Amygdala (tissue), 56 donors: ENCODE measurements around the gene ADI1.

Source experiments
- DNase-seq, 56 donors: peaks; one replicate each; lab custom pipeline; 2025; lab: John Stamatoyannopoulos, UW

The ADI1 gene

DNA sequence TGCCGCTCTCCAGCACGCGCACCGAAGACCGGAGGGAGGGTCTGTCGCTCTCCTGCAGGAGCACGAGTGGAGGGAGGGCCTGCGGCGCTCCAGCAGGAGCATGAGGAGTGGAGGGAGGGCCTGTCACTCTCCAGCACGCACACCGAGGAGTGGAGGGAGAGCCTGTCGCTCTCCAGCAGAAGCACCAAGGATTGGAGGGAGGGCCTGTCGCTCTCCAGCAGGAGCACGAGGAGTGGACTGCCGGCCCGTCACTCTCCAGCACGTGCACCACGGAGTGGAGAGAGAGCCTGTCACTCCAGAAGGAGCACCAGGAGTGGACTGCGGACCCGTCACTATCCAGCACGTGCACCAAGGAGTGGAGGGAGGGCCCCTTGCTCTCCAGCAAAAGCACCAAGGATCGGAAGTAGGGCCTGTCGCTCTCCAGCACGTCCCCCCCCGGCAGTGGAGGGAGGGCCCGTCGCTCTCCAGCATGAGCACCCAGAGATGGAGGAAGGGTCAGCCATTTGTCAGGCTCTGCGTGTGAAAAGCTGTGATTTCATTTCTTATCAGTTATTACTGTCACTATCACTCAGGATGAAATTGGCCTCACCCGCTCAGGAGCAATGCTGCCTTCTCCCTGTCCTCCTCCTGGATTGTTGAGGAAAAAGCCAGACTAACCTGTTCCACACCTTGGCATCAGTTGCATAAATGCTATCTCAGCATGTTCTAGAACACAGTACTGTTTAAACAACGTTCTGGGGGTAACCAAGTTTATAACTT lies 35.9 kb downstream of the ADI1 start:
- DNase-seq: peak in 20 of 56 donors; percentile 17 to 81 (median 56)

DNA sequence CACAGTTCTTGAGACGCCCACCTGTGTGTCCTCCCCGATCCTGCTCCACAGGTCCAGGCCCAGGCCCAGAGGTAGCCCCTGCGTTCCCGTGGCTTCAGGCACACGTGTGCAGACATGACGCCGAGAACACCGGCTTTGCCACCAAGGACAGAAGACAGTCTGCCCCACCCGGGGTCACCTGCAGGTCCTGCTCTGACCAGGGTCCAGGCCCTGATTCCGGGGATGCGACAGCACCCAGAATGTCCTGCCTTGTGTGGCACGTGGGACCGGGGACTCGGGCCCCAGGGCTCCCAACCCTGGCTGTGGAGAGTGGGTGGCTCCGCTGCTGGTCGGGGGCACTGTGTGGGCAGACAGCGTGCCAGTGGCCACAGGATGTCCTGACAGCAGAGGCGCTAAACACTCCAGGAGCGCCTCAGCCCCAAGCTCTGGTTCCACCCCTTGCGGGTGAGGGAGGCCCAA lies 36.9 kb downstream of the ADI1 start:
- DNase-seq: no peak

DNA sequence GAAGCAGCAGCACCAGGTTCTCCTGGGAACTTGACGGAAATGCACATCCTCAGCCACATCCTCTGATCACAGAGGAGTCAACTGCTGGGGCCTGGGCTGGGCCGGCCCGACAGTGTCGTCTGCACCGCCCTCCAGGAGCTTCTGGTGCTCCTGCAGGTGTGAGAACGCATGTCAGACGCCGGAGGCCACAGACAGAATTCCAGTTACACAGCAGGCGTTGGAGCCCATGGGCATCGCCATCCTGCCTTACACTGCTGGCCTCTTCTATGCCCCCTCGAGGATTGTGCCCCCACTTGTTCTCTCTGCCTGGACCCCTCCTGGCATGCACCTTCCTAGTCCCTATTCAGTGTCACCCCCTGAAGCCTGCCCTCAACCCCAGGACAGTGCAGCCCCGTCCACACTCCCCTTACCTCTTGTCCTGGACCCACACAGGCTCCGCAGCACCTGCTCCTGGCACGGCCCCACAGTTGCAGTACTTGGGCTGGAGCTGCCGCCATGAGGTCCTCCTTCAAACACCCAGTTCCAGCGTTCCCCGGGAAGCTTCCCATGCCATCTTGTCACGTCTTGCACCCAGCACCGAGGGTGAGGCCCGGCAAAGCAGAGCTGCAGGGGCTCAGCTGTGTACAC lies 37.5 kb downstream of the ADI1 start:
- no peak for DNase-seq

DNA sequence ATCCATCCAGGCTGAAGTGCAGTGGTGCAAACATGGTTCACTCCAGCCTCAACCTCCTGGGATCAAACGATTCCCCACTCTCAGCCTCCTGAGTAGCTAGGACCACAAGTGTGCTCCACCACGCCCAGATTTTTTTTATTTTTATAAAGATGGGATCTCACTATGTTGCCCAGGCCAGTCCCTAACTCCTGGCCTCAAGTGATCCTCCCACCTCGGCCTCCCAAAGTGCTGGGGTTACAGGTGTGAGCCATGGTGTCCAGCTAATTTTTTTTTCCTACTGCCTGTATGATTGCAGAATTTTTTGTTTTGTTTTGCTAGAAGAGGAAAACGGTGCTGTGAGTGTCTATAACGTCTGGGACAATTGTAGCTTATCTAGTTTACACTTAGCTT lies 38.3 kb downstream of the ADI1 start:
- no peak for DNase-seq

DNA sequence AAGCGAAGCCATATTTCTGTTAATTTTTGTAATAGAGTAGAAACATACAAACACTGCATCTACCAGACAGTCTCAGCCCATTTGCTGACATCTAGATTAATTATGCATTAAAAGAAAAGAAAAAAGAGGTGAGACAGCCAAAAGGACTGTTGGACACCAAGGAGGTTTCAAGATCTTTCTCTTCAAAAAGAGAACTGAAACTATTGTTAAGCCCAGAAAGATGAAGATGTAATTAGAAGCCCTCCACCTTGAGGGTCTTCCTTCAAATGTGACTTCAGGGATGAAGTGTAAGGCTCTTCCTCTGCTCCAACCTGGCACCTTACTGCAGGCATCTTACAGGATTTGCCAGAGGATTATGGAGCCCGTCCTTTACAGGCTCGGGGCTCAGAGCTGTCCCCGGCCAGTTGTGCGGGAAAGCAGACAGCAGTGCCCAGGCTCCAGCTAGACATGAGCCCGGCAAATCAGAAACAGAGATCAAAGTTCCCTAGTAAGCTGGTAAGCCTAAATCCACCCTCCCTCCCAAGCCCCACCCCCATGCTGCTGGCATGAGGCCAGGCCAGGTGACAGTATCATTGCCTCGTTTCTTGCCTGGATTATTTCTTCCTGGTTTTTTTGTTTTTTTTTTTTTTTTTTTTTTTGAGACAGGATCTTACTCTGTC lies 38.9 kb downstream of the ADI1 start:
- DNase-seq: no peak

DNA sequence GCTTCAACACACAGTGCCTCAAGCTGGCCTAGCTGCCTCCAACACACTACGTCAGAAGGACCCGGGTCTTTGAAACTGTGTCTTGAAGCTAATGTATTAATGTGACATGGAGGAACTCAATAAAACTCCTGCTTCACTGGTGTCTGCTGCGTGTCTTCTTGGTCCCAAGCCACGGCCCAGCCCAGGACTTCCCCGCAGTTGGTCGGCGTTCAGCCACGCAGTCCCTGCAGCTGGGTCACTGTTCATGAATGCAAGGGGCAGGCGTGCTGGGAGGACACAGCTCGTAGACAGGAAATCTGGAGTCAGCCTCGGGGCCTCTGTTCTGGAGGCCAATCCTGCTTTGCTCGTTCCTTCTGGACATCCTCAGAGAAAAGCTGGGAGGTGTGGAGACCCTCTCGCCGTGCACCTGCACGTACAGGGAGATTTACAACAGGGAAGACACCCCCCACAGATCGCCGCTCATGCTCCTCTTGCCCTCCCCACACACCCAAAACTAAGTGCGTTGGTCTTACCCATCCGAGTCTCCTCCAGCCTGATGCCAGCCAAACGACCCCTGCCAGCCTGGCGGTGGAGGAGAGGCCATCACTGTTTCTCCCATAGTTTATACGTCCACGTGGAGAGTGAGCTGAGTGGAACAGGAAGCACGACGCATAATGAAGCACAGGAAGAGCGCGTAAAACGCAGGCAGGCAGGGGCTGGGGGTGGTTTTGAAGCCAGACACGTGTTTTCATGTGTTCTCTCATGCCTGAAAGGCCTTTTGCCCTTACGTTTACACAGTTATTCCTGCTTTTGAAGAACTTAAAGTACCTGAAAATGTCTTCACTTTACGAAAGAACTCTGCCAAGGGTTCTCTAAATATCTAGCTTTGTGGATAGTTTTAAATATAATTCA lies 39.7 kb downstream of the ADI1 start:
- no peak for DNase-seq

DNA sequence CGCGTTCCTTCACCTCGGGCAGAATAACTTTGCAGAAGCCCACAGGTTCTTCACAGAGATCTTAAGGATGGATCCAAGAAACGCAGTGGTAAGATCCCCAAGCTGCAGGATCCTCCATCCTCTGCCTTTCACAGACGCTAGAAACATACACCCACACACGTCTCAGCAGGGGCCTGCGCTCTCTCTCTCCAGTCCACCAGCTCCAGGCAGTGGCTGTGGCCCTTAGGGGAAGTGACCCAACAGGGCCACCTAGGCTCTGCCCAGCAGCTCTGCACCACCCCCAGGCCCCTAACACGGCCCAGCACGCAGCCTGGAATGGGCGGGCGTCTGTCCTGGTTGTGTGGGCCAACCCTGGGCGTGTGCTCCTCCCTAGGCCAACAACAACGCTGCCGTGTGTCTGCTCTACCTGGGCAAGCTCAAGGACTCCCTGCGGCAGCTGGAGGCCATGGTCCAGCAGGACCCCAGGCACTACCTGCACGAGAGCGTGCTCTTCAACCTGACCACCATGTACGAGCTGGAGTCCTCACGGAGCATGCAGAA lies 40.4 kb downstream of the ADI1 start:
- DNase-seq: no peak

DNA sequence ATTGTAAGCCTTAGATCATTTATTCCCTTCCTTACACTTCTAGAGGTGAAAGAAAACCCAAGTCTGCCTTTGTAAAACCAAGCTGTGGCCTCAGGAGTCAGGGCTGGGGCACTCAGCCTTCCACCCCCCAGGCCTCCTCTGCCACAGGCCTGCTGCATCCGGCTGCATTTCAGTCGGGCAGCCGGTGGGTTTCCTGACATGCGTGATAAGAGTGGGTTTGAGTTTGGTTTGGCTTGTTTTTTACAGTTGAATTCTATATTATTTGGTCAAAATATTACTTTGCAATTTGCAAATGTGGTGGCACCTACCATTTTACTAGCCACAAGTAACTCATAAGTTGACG lies 42.4 kb downstream of the ADI1 start:
- no peak for DNase-seq

DNA sequence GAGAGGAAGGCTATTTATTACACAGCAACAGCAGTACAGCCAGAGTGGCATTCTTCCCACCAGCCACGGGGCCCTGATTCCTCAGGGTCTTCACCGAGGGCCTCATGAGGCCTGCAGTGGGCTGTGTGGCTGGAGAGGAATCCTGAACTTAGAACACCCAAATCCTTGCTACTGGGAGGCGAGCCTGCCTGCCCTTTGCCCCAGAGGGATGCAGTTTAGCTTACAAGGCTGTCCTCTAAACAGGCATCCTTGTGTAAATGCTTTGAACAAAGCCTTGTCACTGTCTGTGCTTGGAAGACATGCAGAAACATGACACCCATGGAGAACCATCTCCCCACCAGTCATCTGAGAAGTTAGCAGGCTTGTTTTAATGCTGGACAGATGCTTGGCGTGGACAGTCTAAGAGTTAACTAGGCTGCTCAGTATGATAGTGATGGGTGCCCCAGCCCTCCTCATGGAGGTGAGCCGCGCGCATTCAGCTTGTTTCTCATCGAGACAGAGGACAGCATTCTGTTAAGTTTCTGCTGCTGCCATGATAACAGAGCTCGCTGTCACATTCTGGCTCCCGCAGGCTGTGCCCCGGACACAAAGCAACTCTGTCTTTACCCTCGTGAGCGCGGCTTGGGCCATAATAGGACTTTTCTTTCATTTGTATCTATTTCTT lies 42.9 kb downstream of the ADI1 start:
- peak in 52 of 56 donors; percentile 9 to 84 (median 57) for DNase-seq

DNA sequence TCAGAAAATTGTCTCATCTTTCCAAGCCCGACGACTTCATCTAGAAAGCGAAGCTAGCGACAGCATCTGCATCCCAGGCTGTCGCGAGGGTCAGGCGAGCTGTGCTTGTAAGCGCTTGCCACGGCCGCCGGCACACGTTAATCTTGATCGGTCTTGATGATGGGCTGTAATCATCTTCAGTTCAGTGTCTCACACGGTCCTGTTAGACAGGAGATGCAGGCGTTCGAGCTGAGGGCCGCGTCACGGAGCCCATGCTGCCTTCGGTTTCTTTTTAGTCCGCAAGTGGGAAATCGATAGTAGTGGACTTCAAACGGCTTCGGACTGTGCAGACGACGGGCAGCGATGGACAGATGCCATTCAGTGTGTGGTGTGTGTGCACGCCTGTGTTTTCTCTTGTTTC lies 43.6 kb downstream of the ADI1 start:
- peak in 6 of 56 donors; percentile 31 to 65 (median 48) for DNase-seq

DNA sequence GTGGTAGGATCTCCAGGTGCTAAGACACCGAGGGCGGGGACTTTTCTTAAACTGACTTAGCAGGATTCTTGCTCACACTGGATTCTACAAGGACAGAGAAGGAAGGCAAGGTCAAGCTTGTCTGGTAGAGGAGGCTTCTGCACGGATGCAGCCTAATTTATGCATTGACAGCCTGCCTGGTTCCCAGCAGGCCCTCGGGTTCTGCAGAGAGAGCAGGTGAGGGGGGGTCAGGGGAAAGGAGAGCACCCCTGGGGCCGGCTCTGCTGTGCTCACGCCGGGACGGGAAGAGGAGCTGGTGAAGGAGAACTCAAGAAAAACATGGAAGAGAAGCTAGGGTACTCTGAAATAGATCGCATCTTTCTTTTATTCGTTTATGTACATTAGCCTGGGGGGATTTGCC lies 46.4 kb downstream of the ADI1 start:
- no peak for DNase-seq

DNA sequence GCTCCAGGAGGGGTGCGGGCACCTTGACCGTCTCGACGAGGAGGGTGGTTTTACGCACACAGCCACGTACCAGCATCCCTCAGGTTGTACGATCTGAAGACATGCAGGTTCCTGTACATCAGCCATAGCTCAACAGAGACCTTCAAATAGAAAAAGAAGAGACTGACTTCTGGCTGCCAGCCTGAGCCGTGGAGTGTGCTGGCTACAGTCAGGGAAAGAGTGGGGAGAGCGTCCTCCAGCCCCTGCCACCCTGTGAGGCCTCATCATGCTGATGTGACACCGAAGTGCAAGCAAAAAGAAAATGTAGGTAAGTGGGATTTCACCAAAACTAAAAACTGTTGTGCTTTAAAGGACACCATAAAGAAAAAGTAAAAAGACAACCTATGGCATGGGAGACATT lies 47.0 kb downstream of the ADI1 start:
- no peak for DNase-seq

DNA sequence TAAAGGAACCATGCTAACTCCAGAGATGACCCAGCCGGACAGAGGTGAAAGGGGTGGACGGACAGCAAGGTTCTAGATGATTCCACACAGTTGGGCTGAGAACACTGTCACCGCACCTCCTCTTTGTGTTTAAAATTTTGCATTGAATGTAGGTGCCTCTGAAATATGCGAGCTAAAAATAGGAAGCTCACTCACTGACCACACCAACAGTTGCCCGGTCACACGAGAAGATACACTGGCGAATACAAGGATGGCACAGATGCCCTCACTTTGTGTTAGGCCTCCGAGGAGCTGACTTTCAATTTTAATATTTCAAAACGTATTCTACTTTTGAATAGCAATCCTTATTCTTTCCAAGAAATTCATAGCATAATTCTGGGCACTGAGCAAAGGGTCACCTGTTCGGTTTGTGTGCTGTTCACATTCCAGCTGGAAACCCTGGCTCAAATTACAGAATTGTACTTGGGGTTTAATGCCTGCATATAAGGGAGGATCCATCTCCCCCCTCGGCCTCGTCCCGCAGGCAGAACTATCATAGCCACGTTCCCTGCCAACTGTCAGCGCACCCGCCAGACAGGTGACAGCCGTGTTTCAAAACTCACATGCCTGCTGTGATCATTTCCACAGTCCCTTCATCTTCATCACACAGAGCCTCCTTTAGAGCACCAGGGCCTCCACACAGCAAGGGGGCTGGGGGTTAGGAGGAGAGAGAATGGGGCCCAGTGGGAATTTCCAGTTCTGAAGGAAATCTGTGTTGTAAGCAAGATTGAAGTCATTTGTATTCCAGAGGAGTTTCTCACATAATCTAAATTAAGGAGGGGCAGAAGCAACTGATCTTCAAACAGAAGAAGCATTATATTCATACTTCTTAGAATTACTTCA lies 48.2 kb downstream of the ADI1 start:
- DNase-seq: no peak

DNA sequence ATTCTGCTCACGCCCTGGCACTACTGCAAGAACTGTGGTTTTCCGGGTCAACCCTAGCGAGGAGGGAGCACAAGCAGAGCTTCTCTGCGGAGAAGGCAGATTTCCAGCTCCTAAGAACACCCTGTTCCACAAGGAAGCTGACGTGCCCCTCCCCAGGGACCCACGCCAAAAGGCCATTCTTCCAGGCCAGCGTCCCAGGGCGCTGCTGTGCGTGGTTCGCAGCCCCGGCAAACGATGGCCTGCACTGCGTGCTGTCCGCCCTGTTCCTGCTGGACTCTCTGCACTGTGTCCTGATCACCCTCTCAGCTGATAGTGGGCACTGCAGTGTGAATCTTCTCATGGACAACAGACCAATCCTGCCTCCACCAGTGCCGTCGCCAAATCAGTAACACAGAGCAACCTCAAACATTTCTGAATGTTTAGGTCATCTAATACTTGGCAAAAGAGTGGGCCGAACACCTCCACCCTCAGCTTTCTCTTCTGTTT lies 49.1 kb downstream of the ADI1 start:
- DNase-seq: peak in 30 of 56 donors; percentile 12 to 69 (median 42)

DNA sequence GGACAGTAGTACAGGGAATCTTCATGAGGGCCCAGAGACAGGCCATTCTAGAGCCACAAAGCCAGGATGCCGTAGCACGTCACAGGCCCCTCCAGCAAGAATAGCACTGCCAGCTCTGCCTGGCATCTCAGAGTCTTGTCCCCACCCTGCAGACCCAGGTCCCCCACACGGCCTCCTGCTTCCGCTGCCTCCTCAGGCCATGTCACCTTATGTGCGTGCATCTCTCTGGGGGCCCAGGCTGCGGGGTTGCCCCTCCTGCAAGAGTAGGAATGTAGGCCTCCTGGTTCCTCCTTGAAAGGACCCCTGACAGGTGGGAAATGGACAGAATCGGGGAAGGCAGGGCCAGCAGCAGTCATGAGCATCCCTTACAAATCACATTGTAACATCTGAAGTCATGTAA lies 49.8 kb downstream of the ADI1 start:
- no peak for DNase-seq

DNA sequence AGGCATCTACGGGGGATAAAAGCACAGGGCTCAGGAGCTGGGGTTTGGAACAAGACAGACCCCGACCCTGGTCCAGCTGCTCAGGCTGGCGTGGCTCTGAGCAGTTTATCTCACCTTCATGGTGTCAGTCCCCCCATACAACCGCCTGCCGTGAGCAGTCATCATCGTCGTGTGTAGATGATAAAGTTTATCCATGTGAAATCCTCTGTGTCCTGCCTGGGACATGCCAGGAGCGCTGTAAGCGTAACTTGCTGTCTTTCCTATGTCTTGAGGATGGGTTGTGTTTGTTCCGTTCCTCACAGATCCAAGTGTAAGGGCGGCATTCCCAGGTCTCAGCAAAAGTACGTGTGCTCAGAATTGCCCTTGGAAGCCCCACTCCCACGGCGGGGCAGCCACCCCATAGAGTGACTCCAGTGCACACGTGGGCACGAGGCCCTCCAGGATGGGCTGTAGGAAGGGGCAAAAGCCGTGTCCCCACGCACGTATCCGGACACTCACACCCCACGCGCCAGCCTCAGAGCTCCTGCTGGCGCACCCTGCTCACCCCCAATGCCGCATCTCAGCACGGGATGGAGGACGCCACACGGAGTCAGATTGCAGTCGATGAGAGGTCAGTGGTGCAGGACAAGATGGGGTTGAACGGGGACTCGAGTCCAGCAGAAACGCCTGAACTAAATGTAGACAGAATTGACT lies 50.9 kb downstream of the ADI1 start:
- DNase-seq: no peak

DNA sequence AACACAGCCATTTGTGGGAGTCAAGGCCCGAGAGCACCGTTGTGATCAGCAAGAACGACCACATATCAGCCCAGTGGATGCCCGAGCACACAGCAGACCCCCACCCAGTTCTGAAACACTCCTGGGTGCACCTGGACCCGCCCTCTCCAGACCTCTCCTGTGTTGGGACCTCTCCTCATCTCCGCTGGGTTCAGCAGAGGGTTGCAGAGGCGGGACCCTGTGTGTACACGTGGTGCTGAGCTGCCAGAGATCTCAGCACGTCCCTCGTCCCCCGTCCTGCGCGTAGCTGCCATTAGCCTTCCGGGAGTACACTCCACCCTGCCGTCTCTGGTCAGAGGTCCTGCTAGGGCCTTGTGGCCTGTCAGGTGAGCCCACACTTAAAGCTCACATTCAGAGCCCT lies 51.7 kb downstream of the ADI1 start:
- no peak for DNase-seq

DNA sequence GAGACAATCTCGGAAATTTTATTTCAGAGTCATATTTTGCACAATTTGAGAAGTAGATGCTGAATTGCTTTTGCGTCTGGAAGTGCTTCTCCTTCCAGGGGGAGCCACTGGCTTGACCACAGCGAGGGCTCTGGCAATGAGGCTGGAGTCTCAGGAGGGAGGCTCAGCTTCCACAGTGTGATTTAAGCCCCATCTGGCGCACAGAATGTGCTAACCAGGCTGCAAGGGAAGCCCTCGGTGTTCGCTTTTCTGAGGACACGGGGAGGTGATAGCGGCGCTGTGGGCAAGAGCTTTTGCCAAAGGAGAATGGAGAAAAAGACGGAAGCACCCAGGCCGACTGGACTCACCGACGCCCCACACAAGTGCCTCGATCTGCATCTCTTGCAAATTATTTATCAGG lies 52.4 kb downstream of the ADI1 start:
- no peak for DNase-seq
